HCT116 (cell line): ENCODE data around the gene TRIM4. TPM values are rescaled to one million over a fixed set of nuclear protein-coding genes. Genes with fewer than 3 reads are reported as not detected.

Experiments used
- ATAC-seq: fragments of 200-7000 bp; cut with Tn5 transposase; 2 replicates; pipeline ENCODE4 v1.9.1; 2020; ENCODE audit warnings: mild to moderate bottlenecking, moderate library complexity
- BruUV-seq: library from RNA; stranded (reverse); fragments of 400-500 nt; replicated peaks from 2 replicates; lab custom pipeline; 2021; lab: Mats Ljungman, UMichigan
- CTCF ChIA-PET: fragments of 300-600 bp; sonication (Branson Sonifier 250); formaldehyde crosslinking; loops from one replicate; lab custom pipeline; 2021; ENCODE audit warnings: antibody characterized with exemption; lab: Charles Lee
- POLR2A ChIA-PET: fragments of 300-600, 350-600 bp; sonication (Branson Sonifier 250); formaldehyde crosslinking; loops from one replicate; lab custom pipeline; 2021; ENCODE audit warnings: antibody characterized with exemption; lab: Charles Lee
- RAD21 ChIA-PET, 2 experiments: fragments of 300-600 bp; sonication (Branson Sonifier 250); formaldehyde crosslinking; loops; one replicate each; lab custom pipeline; 2023; ENCODE audit warnings: low total read pairs in 2 of 2; ENCODE audit not compliant: uncharacterized antibody in 2 of 2, unreplicated experiment in 2 of 2, low non-redundant PET in 1 of 2; lab: Charles Lee
- DNase-seq: peaks from one replicate; pipeline ENCODE4 v3.0.0-alpha.2; 2010; ENCODE audit warnings: low read depth, low spot score
- H2AFZ ChIP-seq: fragments of 200-600 bp; shearing (Covaris generic), sonication (generic); 2 replicates; pipeline ENCODE4 v1.6.1; 2017; ENCODE audit warnings: low read depth, mixed run types, mixed read lengths, antibody characterized with exemption, low read length; ENCODE audit not compliant: poor library complexity, severe bottlenecking
- H3K27ac ChIP-seq: 2 replicates; pipeline ENCODE4 v1.5.1; 2012; ENCODE audit warnings: low read depth, low read length
- H3K27me3 ChIP-seq: fragments of 200-600 bp; sonication (generic); 2 replicates; pipeline ENCODE4 v1.6.1; 2016; ENCODE audit warnings: mixed run types, low read length, mixed read lengths; ENCODE audit not compliant: insufficient read depth
- H3K36me3 ChIP-seq, 2 experiments: fragments of 200-500 bp in 1 of 2; fragments of 200-600 bp in 1 of 2; sonication (Bioruptor generic) in 1 of 2; sonication (generic) in 1 of 2; 2 replicates each; pipeline versions ENCODE4 v1.5.1 to v1.6.1; 2014 to 2016; ENCODE audit warnings: low read length in 2 of 2, inconsistent platforms in 1 of 2, mixed read lengths in 1 of 2, mixed run types in 1 of 2; ENCODE audit not compliant: insufficient read depth in 2 of 2, control insufficient read depth in 1 of 2
- H3K4me1 ChIP-seq, 2 experiments: fragments of 200-600 bp in 1 of 2; sonication (generic) in 1 of 2; 2 replicates each; pipeline versions ENCODE4 v1.5.1 to v1.6.1; 2012 to 2017; ENCODE audit warnings: low read length in 2 of 2, inconsistent platforms in 1 of 2, mild to moderate bottlenecking in 1 of 2, mixed read lengths in 1 of 2, mixed run types in 1 of 2, moderate library complexity in 1 of 2; ENCODE audit not compliant: insufficient read depth in 2 of 2, control insufficient read depth in 1 of 2
- H3K4me2 ChIP-seq: fragments of 200-600 bp; sonication (generic); 2 replicates; pipeline ENCODE4 v1.6.1; 2017; ENCODE audit warnings: mixed run types, low read length, mixed read lengths
- H3K4me3 ChIP-seq, 2 experiments: fragments of 200-600 bp in 1 of 2; sonication (generic) in 1 of 2; replicated peaks in 1 of 2; 2 replicates each; pipeline ENCODE4 v1.5.1; 2011 to 2016; ENCODE audit warnings: low read length in 2 of 2, control low read depth in 1 of 2, low read depth in 1 of 2, mild to moderate bottlenecking in 1 of 2, mixed read lengths in 1 of 2, mixed run types in 1 of 2
- H3K79me2 ChIP-seq: fragments of 200-600 bp; sonication (generic); 2 replicates; pipeline ENCODE4 v1.6.1; 2017; ENCODE audit warnings: mild to moderate bottlenecking, mixed run types, low read length, moderate library complexity, mixed read lengths; ENCODE audit not compliant: insufficient read depth
- H3K9ac ChIP-seq: fragments of 200-600 bp; sonication (generic); 2 replicates; pipeline ENCODE4 v1.6.1; 2016; ENCODE audit warnings: low read length, mixed read lengths
- H3K9me2 ChIP-seq: fragments of 200-600 bp; sonication (generic), shearing (Covaris generic); 2 replicates; pipeline ENCODE4 v1.6.1; 2017; ENCODE audit warnings: mixed run types, mild to moderate bottlenecking, moderate library complexity; ENCODE audit not compliant: insufficient read depth
- H3K9me3 ChIP-seq, 2 experiments: fragments of 200-500 bp in 1 of 2; fragments of 200-600 bp in 1 of 2; sonication (Bioruptor generic) in 1 of 2; sonication (generic) in 1 of 2; 2 replicates each; pipeline ENCODE4 v1.6.1; 2014 to 2017; ENCODE audit warnings: low read length in 2 of 2, mixed read lengths in 2 of 2, inconsistent platforms in 1 of 2, low read depth in 1 of 2, mild to moderate bottlenecking in 1 of 2, mixed run types in 1 of 2, moderate library complexity in 1 of 2; ENCODE audit not compliant: control insufficient read depth in 1 of 2, insufficient read depth in 1 of 2
- H4K20me1 ChIP-seq: fragments of 200-600 bp; sonication (generic), shearing (Covaris generic); 2 replicates; pipeline ENCODE4 v1.6.1; 2017; ENCODE audit warnings: mixed run types, mild to moderate bottlenecking, moderate library complexity; ENCODE audit not compliant: insufficient read depth
- CEBPB ChIP-seq: IDR thresholded peaks from 2 replicates; pipeline ENCODE4 v1.6.1; 2012; ENCODE audit warnings: low read depth
- EGR1 ChIP-seq: IDR thresholded peaks from 2 replicates; pipeline ENCODE4 v1.6.1; 2012; ENCODE audit warnings: low read depth
- ELF1 ChIP-seq: IDR thresholded peaks from 2 replicates; pipeline ENCODE4 v1.6.1; 2012; ENCODE audit warnings: low read depth, borderline replicate concordance
- EZH2phosphoT487 ChIP-seq: fragments of 200-600 bp; IDR thresholded peaks from 2 replicates; pipeline ENCODE4 v1.6.1; 2018; ENCODE audit warnings: antibody characterized with exemption, borderline replicate concordance
- FOSL1 ChIP-seq: IDR thresholded peaks from 2 replicates; pipeline ENCODE4 v1.6.1; 2012; ENCODE audit warnings: low read depth
- POLR2A ChIP-seq: IDR thresholded peaks from 2 replicates; pipeline ENCODE4 v1.7.0; 2011; ENCODE audit warnings: borderline replicate concordance; ENCODE audit not compliant: insufficient read depth, insufficient read length; ENCODE audit errors: extremely low read depth
- POLR2AphosphoS5 ChIP-seq: IDR thresholded peaks from 2 replicates; pipeline ENCODE4 v1.6.1; 2011; ENCODE audit warnings: mild to moderate bottlenecking, low read depth, low read length, moderate library complexity
- RAD21 ChIP-seq: IDR thresholded peaks from 2 replicates; pipeline ENCODE4 v1.6.1; 2012; ENCODE audit warnings: low read depth, mild to moderate bottlenecking
- SIN3A ChIP-seq: IDR thresholded peaks from 2 replicates; pipeline ENCODE4 v1.6.1; 2012; ENCODE audit warnings: low read depth
- SP1 ChIP-seq: IDR thresholded peaks from 2 replicates; pipeline ENCODE4 v1.6.1; 2012; ENCODE audit warnings: low read depth
- SRF ChIP-seq: IDR thresholded peaks from 2 replicates; pipeline ENCODE4 v1.6.1; 2012; ENCODE audit warnings: low read depth
- TCF7L2 ChIP-seq: IDR thresholded peaks from 2 replicates; pipeline ENCODE4 v1.7.0; 2011; ENCODE audit warnings: borderline replicate concordance, inconsistent platforms; ENCODE audit not compliant: insufficient read depth, insufficient read length; ENCODE audit errors: extremely low read depth
- ZFX ChIP-seq: fragments of 450-650 bp; IDR thresholded peaks from 2 replicates; pipeline ENCODE4 v1.6.1; 2017
- ZNF274 ChIP-seq: fragments of 200-500 bp; sonication (Bioruptor generic); IDR thresholded peaks from 2 replicates; pipeline ENCODE4 v1.6.1; 2014; ENCODE audit warnings: mild to moderate bottlenecking, low read depth, low read length, inconsistent platforms
- intact Hi-C: fragments of 100-400 bp; cut with micrococcal nuclease; formaldehyde crosslinking; loops from 2 replicates; pipeline ENCODE4 v1.10.0; 2022
- total RNA-seq: library from RNA; stranded (reverse); gene quantifications from one replicate; pipeline ENCODE4 v1.2.1, GENCODE V29; 2021; ENCODE audit not compliant: unreplicated experiment
- TF ChIP-seq, protein P1 (sequence below): IDR thresholded peaks from 2 replicates; pipeline ENCODE4 v1.6.1; 2012; ENCODE audit warnings: low read depth
- TF ChIP-seq, protein P2 (sequence below): IDR thresholded peaks from 2 replicates; pipeline ENCODE4 v1.6.1; 2011; ENCODE audit warnings: mild to moderate bottlenecking, low read length, moderate library complexity; ENCODE audit not compliant: insufficient replicate concordance; ENCODE audit errors: extremely low read depth
- TF ChIP-seq, protein P3 (sequence below), 3 experiments: fragments of 200-600 bp in 1 of 3; sonication (generic) in 1 of 3; IDR thresholded peaks in 2 of 3; conservative IDR thresholded peaks in 1 of 3; 2 replicates each; pipeline ENCODE4 v1.5.1; 2012 to 2017; ENCODE audit warnings: low read depth in 2 of 3, low read length in 2 of 3, antibody characterized with exemption in 1 of 3, borderline replicate concordance in 1 of 3, control low read depth in 1 of 3, mild to moderate bottlenecking in 1 of 3, mixed read lengths in 1 of 3, mixed run types in 1 of 3, moderate library complexity in 1 of 3; ENCODE audit not compliant: insufficient read depth in 1 of 3
- TF ChIP-seq, protein P4 (sequence below): IDR thresholded peaks from 2 replicates; pipeline ENCODE4 v1.6.1; 2012

The TRIM4 gene
- total RNA-seq, 1 experiment from 2014 or later = 25.1 TPM

DNA sequence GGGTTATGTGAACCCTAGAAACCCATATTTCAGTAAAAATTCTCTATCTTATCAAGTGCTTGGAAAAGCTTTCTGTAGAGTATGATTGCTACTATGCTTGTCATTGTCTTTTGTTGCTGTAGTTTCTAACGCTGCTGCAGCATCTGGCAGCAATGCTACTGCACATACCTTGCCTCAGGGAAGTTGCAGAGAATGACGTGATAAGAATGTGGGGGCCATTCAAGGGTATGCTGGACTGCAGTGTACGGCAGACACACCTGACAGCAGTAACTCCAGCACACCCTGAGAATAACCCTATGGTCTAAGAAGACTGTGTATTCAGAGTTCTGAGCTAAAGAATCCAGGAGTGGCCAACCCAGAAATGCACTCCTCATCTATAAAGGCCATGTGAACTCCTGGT, 20.5 kb downstream of the TRIM4 start:
- ATAC-seq = no peak
- ChIA-PET RAD21 (no interaction called here), CTCF (no interaction called here), POLR2A (no interaction called here)
- H3K4me3 ChIP-seq = no peak overlapping the region
- no peak overlapping the region for H3K4me2 ChIP-seq
- no peaks in the 10 kb centered on the region for H3K9me3 ChIP-seq
- H2AFZ ChIP-seq = no peak overlapping the region
- no peaks in the 10 kb centered on the region for H3K79me2 ChIP-seq
- no peak for DNase-seq
- no peaks in the 10 kb centered on the region for H3K9me2 ChIP-seq
- no peaks in the 10 kb centered on the region for H3K4me1 ChIP-seq
- intact Hi-C loops = no loop called here
- peaks cover 19 to 29% of the 10 kb centered on the region in 2 experiments; a peak in 3 of 4 replicates for H3K36me3 ChIP-seq
- H4K20me1 ChIP-seq = no peaks in the 10 kb centered on the region
- BruUV-seq = no TSS peak
- no peak overlapping the region for H3K27ac ChIP-seq
- TF ChIP-seq, protein P1, sequence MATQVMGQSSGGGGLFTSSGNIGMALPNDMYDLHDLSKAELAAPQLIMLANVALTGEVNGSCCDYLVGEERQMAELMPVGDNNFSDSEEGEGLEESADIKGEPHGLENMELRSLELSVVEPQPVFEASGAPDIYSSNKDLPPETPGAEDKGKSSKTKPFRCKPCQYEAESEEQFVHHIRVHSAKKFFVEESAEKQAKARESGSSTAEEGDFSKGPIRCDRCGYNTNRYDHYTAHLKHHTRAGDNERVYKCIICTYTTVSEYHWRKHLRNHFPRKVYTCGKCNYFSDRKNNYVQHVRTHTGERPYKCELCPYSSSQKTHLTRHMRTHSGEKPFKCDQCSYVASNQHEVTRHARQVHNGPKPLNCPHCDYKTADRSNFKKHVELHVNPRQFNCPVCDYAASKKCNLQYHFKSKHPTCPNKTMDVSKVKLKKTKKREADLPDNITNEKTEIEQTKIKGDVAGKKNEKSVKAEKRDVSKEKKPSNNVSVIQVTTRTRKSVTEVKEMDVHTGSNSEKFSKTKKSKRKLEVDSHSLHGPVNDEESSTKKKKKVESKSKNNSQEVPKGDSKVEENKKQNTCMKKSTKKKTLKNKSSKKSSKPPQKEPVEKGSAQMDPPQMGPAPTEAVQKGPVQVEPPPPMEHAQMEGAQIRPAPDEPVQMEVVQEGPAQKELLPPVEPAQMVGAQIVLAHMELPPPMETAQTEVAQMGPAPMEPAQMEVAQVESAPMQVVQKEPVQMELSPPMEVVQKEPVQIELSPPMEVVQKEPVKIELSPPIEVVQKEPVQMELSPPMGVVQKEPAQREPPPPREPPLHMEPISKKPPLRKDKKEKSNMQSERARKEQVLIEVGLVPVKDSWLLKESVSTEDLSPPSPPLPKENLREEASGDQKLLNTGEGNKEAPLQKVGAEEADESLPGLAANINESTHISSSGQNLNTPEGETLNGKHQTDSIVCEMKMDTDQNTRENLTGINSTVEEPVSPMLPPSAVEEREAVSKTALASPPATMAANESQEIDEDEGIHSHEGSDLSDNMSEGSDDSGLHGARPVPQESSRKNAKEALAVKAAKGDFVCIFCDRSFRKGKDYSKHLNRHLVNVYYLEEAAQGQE = no peak
- TF ChIP-seq RAD21 = no peak
- TF ChIP-seq SP1 = no peak
- TF ChIP-seq, protein P2, sequence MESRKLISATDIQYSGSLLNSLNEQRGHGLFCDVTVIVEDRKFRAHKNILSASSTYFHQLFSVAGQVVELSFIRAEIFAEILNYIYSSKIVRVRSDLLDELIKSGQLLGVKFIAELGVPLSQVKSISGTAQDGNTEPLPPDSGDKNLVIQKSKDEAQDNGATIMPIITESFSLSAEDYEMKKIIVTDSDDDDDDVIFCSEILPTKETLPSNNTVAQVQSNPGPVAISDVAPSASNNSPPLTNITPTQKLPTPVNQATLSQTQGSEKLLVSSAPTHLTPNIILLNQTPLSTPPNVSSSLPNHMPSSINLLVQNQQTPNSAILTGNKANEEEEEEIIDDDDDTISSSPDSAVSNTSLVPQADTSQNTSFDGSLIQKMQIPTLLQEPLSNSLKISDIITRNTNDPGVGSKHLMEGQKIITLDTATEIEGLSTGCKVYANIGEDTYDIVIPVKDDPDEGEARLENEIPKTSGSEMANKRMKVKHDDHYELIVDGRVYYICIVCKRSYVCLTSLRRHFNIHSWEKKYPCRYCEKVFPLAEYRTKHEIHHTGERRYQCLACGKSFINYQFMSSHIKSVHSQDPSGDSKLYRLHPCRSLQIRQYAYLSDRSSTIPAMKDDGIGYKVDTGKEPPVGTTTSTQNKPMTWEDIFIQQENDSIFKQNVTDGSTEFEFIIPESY = no peak
- no peak for TF ChIP-seq CEBPB
- TF ChIP-seq, protein P3, sequence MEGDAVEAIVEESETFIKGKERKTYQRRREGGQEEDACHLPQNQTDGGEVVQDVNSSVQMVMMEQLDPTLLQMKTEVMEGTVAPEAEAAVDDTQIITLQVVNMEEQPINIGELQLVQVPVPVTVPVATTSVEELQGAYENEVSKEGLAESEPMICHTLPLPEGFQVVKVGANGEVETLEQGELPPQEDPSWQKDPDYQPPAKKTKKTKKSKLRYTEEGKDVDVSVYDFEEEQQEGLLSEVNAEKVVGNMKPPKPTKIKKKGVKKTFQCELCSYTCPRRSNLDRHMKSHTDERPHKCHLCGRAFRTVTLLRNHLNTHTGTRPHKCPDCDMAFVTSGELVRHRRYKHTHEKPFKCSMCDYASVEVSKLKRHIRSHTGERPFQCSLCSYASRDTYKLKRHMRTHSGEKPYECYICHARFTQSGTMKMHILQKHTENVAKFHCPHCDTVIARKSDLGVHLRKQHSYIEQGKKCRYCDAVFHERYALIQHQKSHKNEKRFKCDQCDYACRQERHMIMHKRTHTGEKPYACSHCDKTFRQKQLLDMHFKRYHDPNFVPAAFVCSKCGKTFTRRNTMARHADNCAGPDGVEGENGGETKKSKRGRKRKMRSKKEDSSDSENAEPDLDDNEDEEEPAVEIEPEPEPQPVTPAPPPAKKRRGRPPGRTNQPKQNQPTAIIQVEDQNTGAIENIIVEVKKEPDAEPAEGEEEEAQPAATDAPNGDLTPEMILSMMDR (IDR thresholded peaks at IDR 0.05 in 2 of 3, conservative IDR thresholded peaks at IDR 0.05 in 1 of 3; ENCODE audit: borderline replicate concordance in 1 of 3, insufficient read depth in 1 of 3, low read depth in 2 of 3, low read length in 2 of 3) = no peak
- TF ChIP-seq SRF = no peak
- no peak for TF ChIP-seq ELF1
- no peak for TF ChIP-seq ZNF274
- no peak for TF ChIP-seq FOSL1
- no peak for TF ChIP-seq POLR2A
- no peak for TF ChIP-seq TCF7L2
- no peak for TF ChIP-seq EZH2phosphoT487
- TF ChIP-seq EGR1 = no peak
- no peak for TF ChIP-seq ZFX
- TF ChIP-seq POLR2AphosphoS5 = no peak
- TF ChIP-seq, protein P4, sequence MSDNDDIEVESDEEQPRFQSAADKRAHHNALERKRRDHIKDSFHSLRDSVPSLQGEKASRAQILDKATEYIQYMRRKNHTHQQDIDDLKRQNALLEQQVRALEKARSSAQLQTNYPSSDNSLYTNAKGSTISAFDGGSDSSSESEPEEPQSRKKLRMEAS = no peak
- TF ChIP-seq SIN3A = no peak
- H3K9ac ChIP-seq = no peak overlapping the region
- no peaks in the 10 kb centered on the region for H3K27me3 ChIP-seq
